PC-3 (cell line): ENCODE results near the gene C4orf17.

Source experiments
- CTCF ChIP-seq: fragments of 300-600 bp; sonication (generic); conservative IDR thresholded peaks from 2 replicates; pipeline ENCODE4 v1.5.1; 2017; ENCODE audit warnings: antibody characterized with exemption, low read depth, mild to moderate bottlenecking, low read length
- EZH2phosphoT487 ChIP-seq: fragments of 300-600 bp; sonication (generic); IDR thresholded peaks from 2 replicates; pipeline ENCODE4 v1.6.1; 2018; ENCODE audit warnings: mild to moderate bottlenecking, antibody characterized with exemption, low read length, borderline replicate concordance

- TF ChIP-seq CTCF (no peak), EZH2phosphoT487 (no peak)
Measured at GRCh38 chr4:99537674-99538073, 26.9 kb downstream of the C4orf17 start.
